ENCODE data around the gene HEBP2.

HEBP2 gene

GRCh38 chr6:138440758-138441357, 36.8 kb downstream of the HEBP2 start:
- H3K4me3 ChIP-seq (ENCODE audit: low read depth, low read length) = no peak overlapping the region
- DNase-seq (ENCODE audit: low read depth, low spot score) = no peak
- ChIA-PET CTCF (interaction anchor here (1.1 to 3.9 kb wide), 4 partner anchors 11 to 325 kb away, joined by 3 to 40 read pairs (median 4); no protein-coding TSS in a partner anchor), POLR2A (no interaction called here)
- no peak for TF ChIP-seq CTCF (IDR thresholded peaks at IDR 0.05; ENCODE audit: insufficient read depth, low read length, missing control alignments)

- POLR2A ChIA-PET = interaction anchor here (0.5 kb wide), 1 partner anchor 23 kb away, joined by 3 read pairs; no protein-coding TSS in a partner anchor
- no peak for TF ChIP-seq CTCF (IDR thresholded peaks at IDR 0.05; ENCODE audit: insufficient read depth, low read length, missing control alignments)
- no peak overlapping the region for H3K4me3 ChIP-seq (ENCODE audit: low read depth, low read length)
- CTCF ChIA-PET = interaction anchor here (0.9 to 3.9 kb wide), 5 partner anchors 13 to 324 kb away, joined by 3 to 40 read pairs (median 3); no protein-coding TSS in a partner anchor
- no peak for DNase-seq (ENCODE audit: low read depth, low spot score)
These were observed 37.9 kb downstream of the HEBP2 start for GRCh38 chr6:138441965-138442364.

GRCh38 chr6:138442663-138443062, 38.6 kb downstream of the HEBP2 start:
- H3K4me3 ChIP-seq (ENCODE audit: low read depth, low read length) = no peak overlapping the region
- POLR2A ChIA-PET = no interaction called here
- no peak for TF ChIP-seq CTCF (IDR thresholded peaks at IDR 0.05; ENCODE audit: insufficient read depth, low read length, missing control alignments)
- CTCF ChIA-PET = interaction anchor here (1.2 to 3.9 kb wide), 2 partner anchors 14 to 62 kb away, joined by 3 to 40 read pairs; no protein-coding TSS in a partner anchor
- DNase-seq (ENCODE audit: low read depth, low spot score) = no peak

- CTCF ChIA-PET = interaction anchor here (0.6 to 1.5 kb wide), 4 partner anchors 15 to 409 kb away, joined by 3 to 6 read pairs (median 4); no protein-coding TSS in a partner anchor
- TF ChIP-seq CTCF (IDR thresholded peaks at IDR 0.05; ENCODE audit: insufficient read depth, low read length, missing control alignments) = no peak
- H3K4me3 ChIP-seq (ENCODE audit: low read depth, low read length) = no peak overlapping the region
- DNase-seq (ENCODE audit: low read depth, low spot score) = no peak
- POLR2A ChIA-PET = no interaction called here
These were observed 40.0 kb downstream of the HEBP2 start for GRCh38 chr6:138443979-138444378.

GRCh38 chr6:138446821-138447220, 42.8 kb downstream of the HEBP2 start:
- no peak for DNase-seq (ENCODE audit: low read depth, low spot score)
- POLR2A ChIA-PET = no interaction called here
- CTCF ChIA-PET = interaction anchor here (0.8 to 1.0 kb wide), 2 partner anchors 20 to 24 kb away, joined by 3 to 4 read pairs; no protein-coding TSS in a partner anchor
- no peak for TF ChIP-seq CTCF (IDR thresholded peaks at IDR 0.05; ENCODE audit: insufficient read depth, low read length, missing control alignments)
- H3K4me3 ChIP-seq (ENCODE audit: low read depth, low read length) = no peak overlapping the region

- ChIA-PET CTCF (interaction anchor here (0.7 to 2.9 kb wide), 4 partner anchors 20 to 140 kb away, joined by 3 to 13 read pairs (median 6); no protein-coding TSS in a partner anchor), POLR2A (no interaction called here)
- no peak overlapping the region for H3K4me3 ChIP-seq (ENCODE audit: low read depth, low read length)
- no peak for TF ChIP-seq CTCF (IDR thresholded peaks at IDR 0.05; ENCODE audit: insufficient read depth, low read length, missing control alignments)
- no peak for DNase-seq (ENCODE audit: low read depth, low spot score)
These were observed 46.4 kb downstream of the HEBP2 start for GRCh38 chr6:138450445-138450844.
